ENCODE data around the gene MTOR. TPM values are rescaled to one million over a fixed set of nuclear protein-coding genes. Genes with fewer than 3 reads are reported as not detected.
"Not testable (repeated sequence)": the region's sequence is repeated elsewhere in the genome, so short reads cannot be mapped to it uniquely, and the experiment has no call there.

The MTOR gene
- total RNA-seq, 2 experiments from 2014 or later: 32.9 to 36.2 TPM

DNA sequence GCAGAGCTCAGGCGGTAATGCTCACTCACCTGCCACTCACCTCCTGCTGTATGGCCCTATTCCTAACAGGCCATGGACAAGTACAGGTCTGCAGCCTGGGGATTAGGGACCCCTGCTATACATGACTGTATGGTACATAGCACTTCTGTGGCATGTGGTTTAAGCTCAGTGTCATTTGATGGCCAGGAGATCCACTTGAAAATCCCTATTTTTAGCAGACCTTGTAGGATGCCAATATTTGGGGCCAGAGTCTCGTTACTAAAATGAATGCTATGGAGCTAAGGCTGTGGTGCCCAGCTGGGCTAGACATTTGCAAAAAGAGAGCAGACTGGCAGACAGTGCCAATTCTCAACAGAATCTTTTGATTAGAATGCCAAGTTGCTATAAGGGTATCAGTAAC lies 74.9 kb downstream of the MTOR start:
- CTCF ChIA-PET: interaction anchor here (0.6 kb wide), 1 partner anchor 38 kb away, joined by 3 read pairs; no protein-coding TSS in a partner anchor
- H3K4me1 Mint-ChIP-seq: no peaks in the 10 kb centered on the region
- POLR2A ChIA-PET: no interaction called here
- no peak overlapping the region for H3K4me3 Mint-ChIP-seq
- H3K27ac Mint-ChIP-seq: no peak overlapping the region
- H3K9me3 Mint-ChIP-seq: no peaks in the 10 kb centered on the region
- H3K27me3 Mint-ChIP-seq: no peaks in the 10 kb centered on the region
- DNase-seq: no peak
- peaks cover 21% of the 10 kb centered on the region for H3K36me3 Mint-ChIP-seq (ENCODE audit: low read depth)

GRCh38 chr1:11187000-11187399 lies 75.4 kb downstream of the MTOR start:
- H3K27me3 Mint-ChIP-seq: no peaks in the 10 kb centered on the region
- POLR2A ChIA-PET: no interaction called here

GRCh38 chr1:11184973-11185372 lies 77.4 kb downstream of the MTOR start:
- no peaks in the 10 kb centered on the region for H3K4me1 Mint-ChIP-seq
- H3K9me3 Mint-ChIP-seq: no peaks in the 10 kb centered on the region
- no peak for DNase-seq
- H3K27ac Mint-ChIP-seq: no peak overlapping the region
- ChIA-PET CTCF (interaction anchor here (1.3 kb wide), 1 partner anchor 147 kb away, joined by 3 read pairs; no protein-coding TSS in a partner anchor), POLR2A (no interaction called here)
- H3K36me3 Mint-ChIP-seq (ENCODE audit: low read depth): peaks cover 13% of the 10 kb centered on the region
- H3K27me3 Mint-ChIP-seq: no peaks in the 10 kb centered on the region
- no peak overlapping the region for H3K4me3 Mint-ChIP-seq

More at GRCh38 chr1:11187000-11187399, 75.4 kb downstream of the MTOR start:
- H3K36me3 Mint-ChIP-seq (ENCODE audit: low read depth): peaks cover 21% of the 10 kb centered on the region
- CTCF ChIA-PET: no interaction called here
- no peaks in the 10 kb centered on the region for H3K4me1 Mint-ChIP-seq
- no peaks in the 10 kb centered on the region for H3K9me3 Mint-ChIP-seq
- H3K27ac Mint-ChIP-seq: no peak overlapping the region
- DNase-seq: no peak
- no peak overlapping the region for H3K4me3 Mint-ChIP-seq

GRCh38 chr1:11182884-11183283 lies 79.5 kb downstream of the MTOR start:
- no peak for DNase-seq
- CTCF ChIA-PET: interaction anchor here (1.4 kb wide), 1 partner anchor 59 kb away, joined by 3 read pairs; no protein-coding TSS in a partner anchor
- POLR2A ChIA-PET: no interaction called here
- H3K27ac Mint-ChIP-seq: no peak overlapping the region
- no peaks in the 10 kb centered on the region for H3K4me1 Mint-ChIP-seq
- H3K4me3 Mint-ChIP-seq: no peak overlapping the region
- peaks cover 13% of the 10 kb centered on the region for H3K36me3 Mint-ChIP-seq (ENCODE audit: low read depth)
- no peaks in the 10 kb centered on the region for H3K27me3 Mint-ChIP-seq
- H3K9me3 Mint-ChIP-seq: no peaks in the 10 kb centered on the region

GRCh38 chr1:11180342-11180744 lies 82.0 kb downstream of the MTOR start:
- H3K27me3 Mint-ChIP-seq: no peaks in the 10 kb centered on the region
- ChIA-PET POLR2A (no interaction called here), CTCF (interaction anchor here (1.0 kb wide), 1 partner anchor 62 kb away, joined by 3 read pairs; no protein-coding TSS in a partner anchor)
- H3K36me3 Mint-ChIP-seq (ENCODE audit: low read depth): peaks cover 8% of the 10 kb centered on the region
- H3K4me3 Mint-ChIP-seq: no peak overlapping the region
- no peaks in the 10 kb centered on the region for H3K9me3 Mint-ChIP-seq
- no peaks in the 10 kb centered on the region for H3K4me1 Mint-ChIP-seq
- H3K27ac Mint-ChIP-seq: no peak overlapping the region
- no peak for DNase-seq

- H3K9me3 Mint-ChIP-seq; H3K27me3 Mint-ChIP-seq; H3K36me3 Mint-ChIP-seq (ENCODE audit: low read depth); H3K27ac Mint-ChIP-seq; H3K4me3 Mint-ChIP-seq; H3K4me1 Mint-ChIP-seq; DNase-seq; POLR2A ChIA-PET; CTCF ChIA-PET: not testable (repeated sequence)
Measured at GRCh38 chr1:11179749-11180148, 82.6 kb downstream of the MTOR start.

GRCh38 chr1:11179125-11179524 lies 83.2 kb downstream of the MTOR start:
- no peak overlapping the region for H3K27ac Mint-ChIP-seq
- H3K36me3 Mint-ChIP-seq (ENCODE audit: low read depth): peaks cover 2% of the 10 kb centered on the region
- ChIA-PET POLR2A (no interaction called here), CTCF (no interaction called here)
- H3K9me3 Mint-ChIP-seq: no peaks in the 10 kb centered on the region
- no peak overlapping the region for H3K4me3 Mint-ChIP-seq
- DNase-seq: no peak
- H3K4me1 Mint-ChIP-seq: no peaks in the 10 kb centered on the region
- H3K27me3 Mint-ChIP-seq: no peaks in the 10 kb centered on the region

- ChIA-PET CTCF (no interaction called here), POLR2A (no interaction called here)
- Mint-ChIP-seq H3K4me1 (no peaks in the 10 kb centered on the region), H3K36me3 (ENCODE audit: low read depth) (peaks cover 2% of the 10 kb centered on the region), H3K9me3 (no peaks in the 10 kb centered on the region), H3K27me3 (no peaks in the 10 kb centered on the region), H3K4me3 (no peak overlapping the region), H3K27ac (no peak overlapping the region)
- no peak for DNase-seq
Measured at GRCh38 chr1:11178021-11179015, 84.0 kb downstream of the MTOR start.

DNA sequence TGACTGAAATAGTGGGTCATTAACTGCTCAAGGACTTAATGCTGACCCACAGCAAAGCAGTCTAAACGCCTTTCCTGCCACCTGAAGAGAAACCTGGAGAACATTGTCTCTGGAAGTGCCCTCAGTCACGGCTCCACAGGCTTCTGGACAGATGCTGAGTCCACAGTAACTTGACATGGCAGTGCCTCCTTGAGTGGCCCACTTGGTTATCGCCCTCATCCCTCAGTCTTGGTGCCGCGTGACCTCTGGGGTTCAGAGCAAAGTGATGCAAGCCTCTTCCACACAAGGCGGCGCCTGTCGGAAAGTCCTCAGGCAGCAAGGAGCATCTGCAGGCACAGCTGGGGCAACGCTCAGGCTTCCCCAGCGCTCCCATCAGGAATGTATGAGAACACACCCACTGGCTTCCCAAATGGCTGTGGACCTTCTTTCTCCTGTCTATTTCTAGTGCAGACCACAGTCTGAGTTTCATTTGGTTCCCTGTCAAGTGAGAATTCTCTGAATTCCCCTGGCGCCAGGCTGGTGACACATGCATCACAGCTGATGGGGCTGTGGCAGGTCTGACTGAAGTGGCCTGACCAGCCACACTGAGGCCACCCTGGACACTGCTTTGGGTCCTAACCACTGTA lies 86.2 kb downstream of the MTOR start:
- no peaks in the 10 kb centered on the region for H3K27me3 Mint-ChIP-seq
- H3K9me3 Mint-ChIP-seq: no peaks in the 10 kb centered on the region
- H3K4me1 Mint-ChIP-seq: no peaks in the 10 kb centered on the region
- no peak overlapping the region for H3K27ac Mint-ChIP-seq
- DNase-seq: no peak
- H3K4me3 Mint-ChIP-seq: no peak overlapping the region
- ChIA-PET CTCF (no interaction called here), POLR2A (no interaction called here)
- no peaks in the 10 kb centered on the region for H3K36me3 Mint-ChIP-seq (ENCODE audit: low read depth)

DNA sequence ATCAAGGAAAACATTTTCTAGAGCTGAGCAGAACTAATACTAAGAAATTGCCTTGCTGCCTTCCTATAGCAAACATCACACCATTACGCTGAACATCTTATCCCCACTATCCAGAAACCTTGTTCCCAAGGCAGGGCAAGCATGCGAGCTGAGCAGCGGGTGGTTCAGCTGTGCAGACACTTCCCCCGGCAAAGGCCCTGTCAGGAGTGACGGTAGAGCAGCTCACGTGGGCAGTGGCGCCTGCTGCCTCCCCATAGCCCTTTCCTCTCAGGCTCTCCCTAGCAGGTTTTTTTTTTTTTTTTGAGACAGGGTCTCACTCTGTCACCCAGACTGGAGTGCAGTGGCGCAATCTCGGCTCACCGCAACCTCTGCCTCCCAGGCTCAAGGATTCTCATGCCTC lies 86.9 kb downstream of the MTOR start:
- Mint-ChIP-seq H3K36me3 (ENCODE audit: low read depth) (no peaks in the 10 kb centered on the region), H3K4me1 (no peaks in the 10 kb centered on the region), H3K9me3 (no peaks in the 10 kb centered on the region), H3K27me3 (no peaks in the 10 kb centered on the region), H3K4me3 (no peak overlapping the region), H3K27ac (no peak overlapping the region)
- DNase-seq: no peak
- CTCF ChIA-PET: no interaction called here
- POLR2A ChIA-PET: no interaction called here

- Mint-ChIP-seq H3K36me3 (ENCODE audit: low read depth) (no peaks in the 10 kb centered on the region), H3K27me3 (no peaks in the 10 kb centered on the region), H3K27ac (no peak overlapping the region), H3K4me3 (no peak overlapping the region), H3K4me1 (no peaks in the 10 kb centered on the region), H3K9me3 (no peaks in the 10 kb centered on the region)
- CTCF ChIA-PET: no interaction called here
- no peak for DNase-seq
- POLR2A ChIA-PET: no interaction called here
Measured at GRCh38 chr1:11174261-11174942, 87.9 kb downstream of the MTOR start.

- Mint-ChIP-seq H3K4me3 (no peak overlapping the region), H3K9me3 (no peaks in the 10 kb centered on the region), H3K27me3 (no peaks in the 10 kb centered on the region), H3K27ac (no peak overlapping the region), H3K36me3 (ENCODE audit: low read depth) (peaks cover 18% of the 10 kb centered on the region), H3K4me1 (no peaks in the 10 kb centered on the region)
- no peak for DNase-seq
- CTCF ChIA-PET: no interaction called here
- POLR2A ChIA-PET: no interaction called here
Measured at GRCh38 chr1:11170102-11170501, 92.2 kb downstream of the MTOR start.

DNA sequence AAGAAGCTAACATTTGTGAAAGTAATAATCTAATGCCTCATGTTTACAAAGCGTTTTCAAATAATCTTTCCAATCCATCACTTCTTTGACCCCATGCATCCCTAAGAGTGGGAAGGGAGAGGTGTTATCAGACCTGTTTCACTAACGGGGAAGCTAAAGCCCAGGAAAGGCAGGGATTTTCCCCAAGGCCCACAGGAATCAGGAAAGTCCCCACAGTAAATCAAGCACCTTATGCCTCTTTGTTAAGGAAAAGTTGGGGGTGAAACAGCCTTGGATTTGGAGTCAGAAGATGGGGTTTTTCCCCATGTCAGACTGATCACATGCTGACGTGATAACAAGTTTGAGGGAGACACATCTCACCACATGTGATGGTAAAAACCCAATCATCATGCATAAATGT lies 93.1 kb downstream of the MTOR start:
- CTCF ChIA-PET: interaction anchor here (0.6 to 1.3 kb wide), 3 partner anchors 73 to 187 kb away, joined by 3 to 4 read pairs (median 3); no protein-coding TSS in a partner anchor
- no peak for DNase-seq
- Mint-ChIP-seq H3K4me3 (no peak overlapping the region), H3K9me3 (no peaks in the 10 kb centered on the region), H3K27ac (no peak overlapping the region), H3K36me3 (ENCODE audit: low read depth) (peaks cover 23% of the 10 kb centered on the region), H3K27me3 (no peaks in the 10 kb centered on the region), H3K4me1 (no peaks in the 10 kb centered on the region)
- POLR2A ChIA-PET: no interaction called here

All from activated CD4-positive, alpha-beta memory T cell treated with anti-CD3 and anti-CD28 coated beads, Interleukin-2, amount 10 ng/mL, durations not matched to agents 7 days and 5 days (primary cell).